DND-41 (cell line): ENCODE data around the gene FLNB.

Source experiments
- CTCF ChIP-seq: IDR thresholded peaks from 2 replicates; pipeline ENCODE4 v1.5.1; 2012; ENCODE audit warnings: borderline replicate concordance, low read length, moderate library complexity, mild to moderate bottlenecking; ENCODE audit not compliant: poor library complexity, severe bottlenecking; ENCODE audit errors: extremely low read depth
- EZH2 ChIP-seq: IDR thresholded peaks from 3 replicates; pipeline ENCODE4 v1.6.1; 2012; ENCODE audit warnings: borderline replicate concordance, low read depth, mild to moderate bottlenecking, moderate library complexity, low read length, inconsistent platforms; ENCODE audit not compliant: severe bottlenecking

GRCh38 chr3:58064923-58065638 lies 56.9 kb downstream of the FLNB start:
- TF ChIP-seq CTCF: no peak
- TF ChIP-seq EZH2: no peak
